A549 treated with ZK216348 at 1 μM for 4 hours (cell line): ENCODE results near the gene ADGRD2. TPM values are rescaled to one million over a fixed set of nuclear protein-coding genes. Genes with fewer than 3 reads are reported as not detected.

Experiments
- total RNA-seq: library from RNA; stranded (reverse); fragments of 200-300 nt; extraction: Qiagen RNA extraction; gene quantifications from 5 replicates; pipeline ENCODE4 v1.2.3, GENCODE V29; 2022; ENCODE audit warnings: low read depth

The ADGRD2 gene
- total RNA-seq, result not detected in 5 replicates

GRCh38 chr9:124450241-124450924 is at the start of gene ADGRD2:
Gene ADGRD2, plus strand, starts transcription at chr9:124450451. Its CDS starts 1,216 bp downstream, at chr9:124451667.

GRCh38 chr9:124415102-124415851 is 35.0 kb upstream of the ADGRD2 start, which contains the start of gene PSMB7:
Gene PSMB7, minus strand, starts transcription at chr9:124415442. Its CDS starts 17 bp downstream, at chr9:124415425.

GRCh38 chr9:124506931-124507879 is 57.0 kb downstream of the ADGRD2 start, which contains the start of gene NR5A1:
Gene NR5A1, minus strand, starts transcription at chr9:124507399. Its CDS starts 4,004 bp downstream, at chr9:124503395.

Other genes starting within 250 kb of the ADGRD2 start
- gene NEK6, start 192.5 kb upstream of the ADGRD2 start, total RNA-seq, result 50.0 to 82.5 TPM (median 70.1 TPM) in 5 replicates
- gene PSMB7, start 35.0 kb upstream of the ADGRD2 start, total RNA-seq, result 291 to 385 TPM (median 323 TPM) in 5 replicates
- 0.09 TPM in 1 of 5 replicates, not detected in the others for gene NR5A1, start 56.9 kb downstream of the ADGRD2 start, total RNA-seq